SH-SY5Y (cell line): ENCODE results near the gene SPCS1.

Source experiments
- GATA2 ChIP-seq: IDR thresholded peaks from 2 replicates; pipeline ENCODE4 v1.6.1; 2011; ENCODE audit warnings: mild to moderate bottlenecking, low read depth, low read length
- GATA3 ChIP-seq: IDR thresholded peaks from 2 replicates; pipeline ENCODE4 v1.6.1; 2011; ENCODE audit warnings: low read depth, mild to moderate bottlenecking, low read length, moderate library complexity

GRCh38 chr3:52696830-52697631 is 8.9 kb upstream of the SPCS1 start:
- no peak for TF ChIP-seq GATA3
- no peak for TF ChIP-seq GATA2
